ENCODE measurements around the gene BPIFB1. TPM values are rescaled to one million over a fixed set of nuclear protein-coding genes. Genes with fewer than 3 reads are reported as not detected.

Gene BPIFB1
- total RNA-seq: not detected
- not detected for polyA plus RNA-seq (ENCODE audit: insufficient read depth, low read depth, low replicate concordance)
- long read RNA-seq, donor 1: 0 reads
- long read RNA-seq, donor 2: 0 reads
- long read RNA-seq, donor 3: 0 reads
- long read RNA-seq, donor 4: 0 reads
- long read RNA-seq, donor 5: 0 reads
- long read RNA-seq, donor 6: 0 reads
- long read RNA-seq, donor 7: 0 reads
- long read RNA-seq, donor 8: 0 reads
- long read RNA-seq, donor 9: 0 reads
- long read RNA-seq, donor 10: 0 reads

- Histone ChIP-seq H3K4me3 (ENCODE audit: low read length in 3 of 3) (no peak within 1 kb of the TSS), H3K9ac (ENCODE audit: low read length in 3 of 3) (no peak within 1 kb of the TSS), H3K36me3 (ENCODE audit: control insufficient read depth in 2 of 3, insufficient read depth in 3 of 3, low read length in 3 of 3) (no peaks in the 10 kb centered on the region), H3K27ac (ENCODE audit: low read depth in 2 of 2, low read length in 2 of 2) (no peak within 1 kb of the TSS), H3K9me3 (ENCODE audit: control insufficient read depth in 2 of 3, insufficient read depth in 1 of 3, low read length in 3 of 3) (no peaks in the 10 kb centered on the region), H3K4me1 (ENCODE audit: control insufficient read depth in 2 of 3, insufficient read depth in 2 of 3, low read depth in 1 of 3, low read length in 3 of 3) (no peaks in the 10 kb centered on the region), H3K27me3 (ENCODE audit: control insufficient read depth, insufficient read depth, low read length) (no peaks in the 10 kb centered on the region)
- FAIRE-seq (no peak), DNase-seq (peak in 1 of 5 donors; percentile 35)
- TF ChIP-seq CTCF (IDR thresholded peaks at IDR 0.05; ENCODE audit: borderline replicate concordance, extremely low read depth, insufficient read depth): no peak
- intact Hi-C loops (cut with DNase I): no loop called here
Measured at GRCh38 chr20:33282991-33283555, at the start of gene BPIFB1. BPIFB1 (plus strand) TSS chr20:33283214; CDS start chr20:33286074, 2,860 bp downstream.

GRCh38 chr20:33234050-33234449 lies 49.0 kb upstream of the BPIFB1 start:
- H3K9ac ChIP-seq (ENCODE audit: low read length in 3 of 3): no peak overlapping the region
- no peaks in the 10 kb centered on the region for H3K27me3 ChIP-seq (ENCODE audit: control insufficient read depth, insufficient read depth, low read length)
- no peaks in the 10 kb centered on the region for H3K4me1 ChIP-seq (ENCODE audit: control insufficient read depth in 2 of 3, insufficient read depth in 2 of 3, low read depth in 1 of 3, low read length in 3 of 3)
- no peak overlapping the region for H3K27ac ChIP-seq (ENCODE audit: low read depth in 2 of 2, low read length in 2 of 2)
- no peak for DNase-seq
- no peak for TF ChIP-seq CTCF (IDR thresholded peaks at IDR 0.05; ENCODE audit: borderline replicate concordance, extremely low read depth, insufficient read depth)
- no peaks in the 10 kb centered on the region for H3K9me3 ChIP-seq (ENCODE audit: control insufficient read depth in 2 of 3, insufficient read depth in 1 of 3, low read length in 3 of 3)
- H3K36me3 ChIP-seq (ENCODE audit: control insufficient read depth in 2 of 3, insufficient read depth in 3 of 3, low read length in 3 of 3): no peaks in the 10 kb centered on the region
- no peak for FAIRE-seq
- intact Hi-C loops (cut with DNase I): no loop called here
- no peak overlapping the region for H3K4me3 ChIP-seq (ENCODE audit: low read length in 3 of 3)

GRCh38 chr20:33235696-33236095 lies 47.3 kb upstream of the BPIFB1 start, which contains the start of gene BPIFA1:
BPIFA1 (plus strand) TSS chr20:33235996; CDS start chr20:33237712, 1,716 bp downstream.
- no peak within 1 kb of the TSS for H3K9ac ChIP-seq (ENCODE audit: low read length in 3 of 3)
- intact Hi-C loops (cut with DNase I): no loop called here
- DNase-seq: no peak

More at GRCh38 chr20:33235696-33236095, 47.3 kb upstream of the BPIFB1 start, which contains the start of gene BPIFA1:
- H3K4me3 ChIP-seq (ENCODE audit: low read length in 3 of 3): no peak within 1 kb of the TSS
- no peak for FAIRE-seq
- H3K27me3 ChIP-seq (ENCODE audit: control insufficient read depth, insufficient read depth, low read length): no peaks in the 10 kb centered on the region
- H3K36me3 ChIP-seq (ENCODE audit: control insufficient read depth in 2 of 3, insufficient read depth in 3 of 3, low read length in 3 of 3): no peaks in the 10 kb centered on the region
- no peak within 1 kb of the TSS for H3K27ac ChIP-seq (ENCODE audit: low read depth in 2 of 2, low read length in 2 of 2)
- H3K4me1 ChIP-seq (ENCODE audit: control insufficient read depth in 2 of 3, insufficient read depth in 2 of 3, low read depth in 1 of 3, low read length in 3 of 3): no peaks in the 10 kb centered on the region
- no peaks in the 10 kb centered on the region for H3K9me3 ChIP-seq (ENCODE audit: control insufficient read depth in 2 of 3, insufficient read depth in 1 of 3, low read length in 3 of 3)
- no peak for TF ChIP-seq CTCF (IDR thresholded peaks at IDR 0.05; ENCODE audit: borderline replicate concordance, extremely low read depth, insufficient read depth)
